Measurements from ENCODE around the gene INSYN1. TPM values are rescaled to one million over a fixed set of nuclear protein-coding genes. Genes with fewer than 3 reads are reported as not detected.

INSYN1 gene
- total and polyA plus RNA-seq, 2 of the 13 experiments (the other 11 are each of a cell fraction or from before 2014, with no cell fraction given) = not detected

DNA sequence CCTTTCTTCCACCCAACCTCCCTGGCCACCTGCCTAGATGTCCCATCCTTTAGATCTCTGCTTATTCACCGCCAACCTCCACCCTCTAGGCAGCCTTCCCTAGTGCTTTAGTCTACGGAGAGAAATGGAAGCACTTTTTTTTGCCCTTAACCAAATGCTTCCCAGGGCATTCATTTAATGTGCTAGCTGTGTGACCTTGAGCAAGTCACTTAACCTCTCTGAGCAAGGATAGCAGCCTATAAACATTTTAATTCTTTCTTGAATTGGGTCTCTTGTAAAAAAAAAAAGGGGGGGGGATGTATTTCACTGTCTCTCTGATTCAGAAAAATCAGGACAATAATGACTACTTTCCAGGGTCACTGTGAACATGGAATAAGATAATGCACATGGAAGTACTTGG is 3.2 kb upstream of the INSYN1 start:
- no peak overlapping the region for H2AFZ ChIP-seq (ENCODE audit: low read length)
- CTCF ChIA-PET (ENCODE audit: low intra/inter-chr PET ratio, low total read pairs) = no interaction called here
- H3K4me3 ChIP-seq (replicated peaks in 1 of 3; ENCODE audit: insufficient read depth in 1 of 3, low read depth in 2 of 3, low read length in 3 of 3) = no peak overlapping the region
- no TSS peak for BruUV-seq (replicated peaks)
- H3K79me2 ChIP-seq (ENCODE audit: insufficient read depth, low read length) = no peaks in the 10 kb centered on the region
- 35% methylated on average over 2 of the region's 2 CpGs for WGBS (ENCODE audit: low lambda C conversion rate)
- in situ Hi-C loops (cut with HindIII; ENCODE audit: extremely low pct_ligation_motif_present, low pct_unique_long_range_greater_than_20kb) = no loop called here
- ATAC-seq = no peak
- no peak overlapping the region for H3K4me2 ChIP-seq (ENCODE audit: low read depth, low read length)
- no peaks in the 10 kb centered on the region for H4K20me1 ChIP-seq (ENCODE audit: insufficient read depth, low read length)
- FAIRE-seq = no peak
- intact Hi-C loops (cut with micrococcal nuclease; ENCODE audit: unreplicated experiment) = no loop called here
- POLR2A ChIA-PET = no interaction called here
- DNase-seq (ENCODE audit: low spot score) = no peak
- no peak overlapping the region for H3K27ac ChIP-seq (ENCODE audit: extremely low read length, insufficient read depth, low read length)
- H3K4me1 ChIP-seq (ENCODE audit: insufficient read depth, low read length) = no peaks in the 10 kb centered on the region
- peaks cover 8 to 38% of the 10 kb centered on the region in 2 experiments; a peak in 4 of 5 replicates for H3K27me3 ChIP-seq (ENCODE audit: control insufficient read depth in 1 of 2, insufficient read depth in 2 of 2, low read length in 2 of 2)
- no peaks in the 10 kb centered on the region for H3K9me3 ChIP-seq (ENCODE audit: low read length)
- TF ChIP-seq ZNF776 (CRISPR knock-in tag; IDR thresholded peaks at IDR 0.05) (no peak), MXI1 (IDR thresholded peaks at IDR 0.05; ENCODE audit: borderline replicate concordance, low read depth, low read length) (no peak), ZNF431 (CRISPR knock-in tag; IDR thresholded peaks at IDR 0.05; ENCODE audit: borderline replicate concordance, low read depth) (no peak), KAT2B (IDR thresholded peaks at IDR 0.05; ENCODE audit: borderline replicate concordance, low read depth, low read length) (no peak), PLRG1 (conservative IDR thresholded peaks at IDR 0.05) (no peak), ZNF101 (CRISPR knock-in tag; IDR thresholded peaks at IDR 0.05; ENCODE audit: borderline replicate concordance, low read depth) (no peak), ZNF292 (CRISPR knock-in tag; IDR thresholded peaks at IDR 0.05; ENCODE audit: borderline replicate concordance, low read depth) (no peak), RELA (CRISPR knock-in tag; IDR thresholded peaks at IDR 0.05) (no peak), MBD4 (IDR thresholded peaks at IDR 0.05; ENCODE audit: borderline replicate concordance, low read length) (no peak), YEATS4 (CRISPR knock-in tag; IDR thresholded peaks at IDR 0.05; ENCODE audit: borderline replicate concordance) (no peak)
- TF ChIP-seq, protein P1, sequence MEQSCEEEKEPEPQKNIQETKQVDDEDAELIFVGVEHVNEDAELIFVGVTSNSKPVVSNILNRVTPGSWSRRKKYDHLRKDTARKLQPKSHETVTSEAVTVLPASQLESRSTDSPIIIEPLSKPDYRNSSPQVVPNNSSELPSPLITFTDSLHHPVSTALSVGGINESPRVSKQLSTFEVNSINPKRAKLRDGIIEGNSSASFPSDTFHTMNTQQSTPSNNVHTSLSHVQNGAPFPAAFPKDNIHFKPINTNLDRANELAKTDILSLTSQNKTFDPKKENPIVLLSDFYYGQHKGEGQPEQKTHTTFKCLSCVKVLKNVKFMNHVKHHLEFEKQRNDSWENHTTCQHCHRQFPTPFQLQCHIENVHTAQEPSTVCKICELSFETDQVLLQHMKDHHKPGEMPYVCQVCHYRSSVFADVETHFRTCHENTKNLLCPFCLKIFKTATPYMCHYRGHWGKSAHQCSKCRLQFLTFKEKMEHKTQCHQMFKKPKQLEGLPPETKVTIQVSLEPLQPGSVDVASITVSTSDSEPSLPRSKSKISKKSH (CRISPR knock-in tag; IDR thresholded peaks at IDR 0.05; ENCODE audit: borderline replicate concordance) = no peak
- TF ChIP-seq, protein P2, sequence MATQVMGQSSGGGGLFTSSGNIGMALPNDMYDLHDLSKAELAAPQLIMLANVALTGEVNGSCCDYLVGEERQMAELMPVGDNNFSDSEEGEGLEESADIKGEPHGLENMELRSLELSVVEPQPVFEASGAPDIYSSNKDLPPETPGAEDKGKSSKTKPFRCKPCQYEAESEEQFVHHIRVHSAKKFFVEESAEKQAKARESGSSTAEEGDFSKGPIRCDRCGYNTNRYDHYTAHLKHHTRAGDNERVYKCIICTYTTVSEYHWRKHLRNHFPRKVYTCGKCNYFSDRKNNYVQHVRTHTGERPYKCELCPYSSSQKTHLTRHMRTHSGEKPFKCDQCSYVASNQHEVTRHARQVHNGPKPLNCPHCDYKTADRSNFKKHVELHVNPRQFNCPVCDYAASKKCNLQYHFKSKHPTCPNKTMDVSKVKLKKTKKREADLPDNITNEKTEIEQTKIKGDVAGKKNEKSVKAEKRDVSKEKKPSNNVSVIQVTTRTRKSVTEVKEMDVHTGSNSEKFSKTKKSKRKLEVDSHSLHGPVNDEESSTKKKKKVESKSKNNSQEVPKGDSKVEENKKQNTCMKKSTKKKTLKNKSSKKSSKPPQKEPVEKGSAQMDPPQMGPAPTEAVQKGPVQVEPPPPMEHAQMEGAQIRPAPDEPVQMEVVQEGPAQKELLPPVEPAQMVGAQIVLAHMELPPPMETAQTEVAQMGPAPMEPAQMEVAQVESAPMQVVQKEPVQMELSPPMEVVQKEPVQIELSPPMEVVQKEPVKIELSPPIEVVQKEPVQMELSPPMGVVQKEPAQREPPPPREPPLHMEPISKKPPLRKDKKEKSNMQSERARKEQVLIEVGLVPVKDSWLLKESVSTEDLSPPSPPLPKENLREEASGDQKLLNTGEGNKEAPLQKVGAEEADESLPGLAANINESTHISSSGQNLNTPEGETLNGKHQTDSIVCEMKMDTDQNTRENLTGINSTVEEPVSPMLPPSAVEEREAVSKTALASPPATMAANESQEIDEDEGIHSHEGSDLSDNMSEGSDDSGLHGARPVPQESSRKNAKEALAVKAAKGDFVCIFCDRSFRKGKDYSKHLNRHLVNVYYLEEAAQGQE (IDR thresholded peaks at IDR 0.05; ENCODE audit: borderline replicate concordance in 1 of 2, low read depth in 1 of 2, low read length in 2 of 2) = no peak
- TF ChIP-seq, protein P3, sequence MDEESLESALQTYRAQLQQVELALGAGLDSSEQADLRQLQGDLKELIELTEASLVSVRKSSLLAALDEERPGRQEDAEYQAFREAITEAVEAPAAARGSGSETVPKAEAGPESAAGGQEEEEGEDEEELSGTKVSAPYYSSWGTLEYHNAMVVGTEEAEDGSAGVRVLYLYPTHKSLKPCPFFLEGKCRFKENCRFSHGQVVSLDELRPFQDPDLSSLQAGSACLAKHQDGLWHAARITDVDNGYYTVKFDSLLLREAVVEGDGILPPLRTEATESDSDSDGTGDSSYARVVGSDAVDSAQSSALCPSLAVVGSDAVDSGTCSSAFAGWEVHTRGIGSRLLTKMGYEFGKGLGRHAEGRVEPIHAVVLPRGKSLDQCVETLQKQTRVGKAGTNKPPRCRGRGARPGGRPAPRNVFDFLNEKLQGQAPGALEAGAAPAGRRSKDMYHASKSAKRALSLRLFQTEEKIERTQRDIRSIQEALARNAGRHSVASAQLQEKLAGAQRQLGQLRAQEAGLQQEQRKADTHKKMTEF (CRISPR knock-in tag; IDR thresholded peaks at IDR 0.05) = no peak
- TF ChIP-seq, protein P4, sequence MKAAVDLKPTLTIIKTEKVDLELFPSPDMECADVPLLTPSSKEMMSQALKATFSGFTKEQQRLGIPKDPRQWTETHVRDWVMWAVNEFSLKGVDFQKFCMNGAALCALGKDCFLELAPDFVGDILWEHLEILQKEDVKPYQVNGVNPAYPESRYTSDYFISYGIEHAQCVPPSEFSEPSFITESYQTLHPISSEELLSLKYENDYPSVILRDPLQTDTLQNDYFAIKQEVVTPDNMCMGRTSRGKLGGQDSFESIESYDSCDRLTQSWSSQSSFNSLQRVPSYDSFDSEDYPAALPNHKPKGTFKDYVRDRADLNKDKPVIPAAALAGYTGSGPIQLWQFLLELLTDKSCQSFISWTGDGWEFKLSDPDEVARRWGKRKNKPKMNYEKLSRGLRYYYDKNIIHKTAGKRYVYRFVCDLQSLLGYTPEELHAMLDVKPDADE (CRISPR knock-in tag; IDR thresholded peaks at IDR 0.05) = no peak
- H3K36me3 ChIP-seq (replicated peaks in 1 of 2; ENCODE audit: control insufficient read depth in 1 of 2, insufficient read depth in 2 of 2, low read length in 2 of 2) = no peaks in the 10 kb centered on the region
- H3K9ac ChIP-seq (ENCODE audit: insufficient read depth, low read depth, low read length) = no peak overlapping the region

Data from HepG2 (cell line).